Measurements from ENCODE around the gene ADAM12.

DNA sequence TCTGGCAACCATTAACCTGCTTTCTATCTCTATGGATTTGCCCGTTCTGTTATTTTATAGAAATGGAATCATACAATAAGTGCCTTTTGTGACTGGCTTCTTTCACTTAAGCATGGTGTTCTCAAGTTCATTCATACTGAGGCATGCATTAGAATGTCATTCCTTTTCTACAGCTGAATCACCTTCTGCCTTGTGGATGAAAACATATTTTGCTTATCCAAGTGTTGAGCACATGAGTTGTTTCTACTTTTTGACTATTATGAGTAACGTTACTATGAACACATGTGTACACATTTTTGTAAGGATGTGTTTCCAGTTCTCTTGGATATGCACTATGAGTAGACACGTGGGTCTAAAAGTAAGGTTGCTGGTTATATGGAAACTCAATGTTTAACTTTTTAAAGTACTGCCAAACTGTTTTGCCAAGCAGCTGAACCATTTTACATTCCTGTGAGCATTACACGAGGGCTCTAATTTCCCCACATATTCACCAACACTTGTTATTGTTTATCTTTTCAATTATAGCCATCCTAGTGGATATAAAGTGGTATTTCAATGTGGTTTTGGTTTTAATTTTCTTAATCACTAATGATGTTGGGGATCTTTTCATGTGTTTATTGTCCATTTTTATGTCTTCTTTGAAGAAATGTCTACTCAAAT is 250.6 kb downstream of the ADAM12 start:
- no peak for TF ChIP-seq TAF1 (IDR thresholded peaks at IDR 0.05; ENCODE audit: low read depth, low read length)
- no peak for TF ChIP-seq POLR2AphosphoS5 (IDR thresholded peaks at IDR 0.05; ENCODE audit: low read depth, low read length)

Measured in GM12891 (cell line).